HEK293 (cell line): ENCODE data around the gene IGF1R.

ENCODE experiments used
- EGR2 ChIP-seq: fragments of 450-650 bp; formaldehyde crosslinking; IDR thresholded peaks from 2 replicates; pipeline ENCODE4 v1.5.1; 2016; ENCODE audit warnings: low read depth, missing biosample characterization, missing genetic modification characterization
- GFI1B ChIP-seq: fragments of 450-650 bp; formaldehyde crosslinking; IDR thresholded peaks from 2 replicates; pipeline ENCODE4 v1.5.1; 2016; ENCODE audit warnings: missing biosample characterization, missing genetic modification characterization
- GLIS1 ChIP-seq: fragments of 450-650 bp; formaldehyde crosslinking; IDR thresholded peaks from 2 replicates; pipeline ENCODE4 v1.5.1; 2016; ENCODE audit warnings: missing biosample characterization, missing genetic modification characterization
- HOXC10 ChIP-seq: sonication (generic); formaldehyde crosslinking; IDR thresholded peaks from 2 replicates; pipeline ENCODE4 v1.8.1; 2023; ENCODE audit warnings: mild to moderate bottlenecking, missing genetic modification reagents
- KLF1 ChIP-seq: fragments of 450-650 bp; formaldehyde crosslinking; IDR thresholded peaks from 2 replicates; pipeline ENCODE4 v1.5.1; 2016; ENCODE audit warnings: missing biosample characterization, missing genetic modification characterization
- KLF10 ChIP-seq: fragments of 450-650 bp; IDR thresholded peaks from 2 replicates; pipeline ENCODE4 v1.5.1; 2018; ENCODE audit warnings: missing biosample characterization, mild to moderate bottlenecking, missing genetic modification characterization
- KLF8 ChIP-seq: fragments of 450-650 bp; formaldehyde crosslinking; IDR thresholded peaks from 2 replicates; pipeline ENCODE4 v1.5.1; 2016; ENCODE audit warnings: missing biosample characterization, missing genetic modification characterization
- MEIS1 ChIP-seq: sonication (generic); formaldehyde crosslinking; IDR thresholded peaks from 2 replicates; pipeline ENCODE4 v1.8.1; 2022; ENCODE audit warnings: missing genetic modification reagents, mild to moderate bottlenecking, borderline replicate concordance
- OSR2 ChIP-seq: fragments of 450-650 bp; formaldehyde crosslinking; IDR thresholded peaks from 2 replicates; pipeline ENCODE4 v1.5.1; 2016; ENCODE audit warnings: missing biosample characterization, missing genetic modification characterization
- REST ChIP-seq: fragments of 450-650 bp; formaldehyde crosslinking; IDR thresholded peaks from 2 replicates; pipeline ENCODE4 v1.5.1; 2016; ENCODE audit warnings: missing biosample characterization, missing genetic modification characterization
- SCRT1 ChIP-seq: fragments of 450-650 bp; formaldehyde crosslinking; IDR thresholded peaks from 2 replicates; pipeline ENCODE4 v1.5.1; 2016; ENCODE audit warnings: missing biosample characterization, missing genetic modification characterization, borderline replicate concordance
- TRIM28 ChIP-seq: IDR thresholded peaks from 2 replicates; pipeline ENCODE4 v1.6.1; 2011; ENCODE audit warnings: low read length, control low read depth, borderline replicate concordance
- WT1 ChIP-seq: fragments of 450-650 bp; formaldehyde crosslinking; IDR thresholded peaks from 2 replicates; pipeline ENCODE4 v1.5.1; 2016; ENCODE audit warnings: missing biosample characterization, missing genetic modification characterization
- ZBTB17 ChIP-seq: fragments of 450-650 bp; formaldehyde crosslinking; IDR thresholded peaks from 2 replicates; pipeline ENCODE4 v1.5.1; 2016; ENCODE audit warnings: missing biosample characterization, missing genetic modification characterization
- ZBTB20 ChIP-seq: fragments of 450-650 bp; formaldehyde crosslinking; IDR thresholded peaks from 2 replicates; pipeline ENCODE4 v1.5.1; 2016; ENCODE audit warnings: missing biosample characterization, missing genetic modification characterization
- ZBTB7A ChIP-seq: fragments of 450-650 bp; formaldehyde crosslinking; IDR thresholded peaks from 2 replicates; pipeline ENCODE4 v1.5.1; 2016; ENCODE audit warnings: low read depth, missing biosample characterization, missing genetic modification characterization
- ZFHX2 ChIP-seq: fragments of 450-650 bp; formaldehyde crosslinking; conservative IDR thresholded peaks from 2 replicates; pipeline ENCODE4 v1.5.1; 2016; ENCODE audit warnings: missing biosample characterization, missing genetic modification characterization
- ZFP37 ChIP-seq: fragments of 450-650 bp; formaldehyde crosslinking; IDR thresholded peaks from 2 replicates; pipeline ENCODE4 v1.5.1; 2016; ENCODE audit warnings: missing biosample characterization, missing genetic modification characterization
- ZFP69B ChIP-seq: fragments of 450-650 bp; formaldehyde crosslinking; IDR thresholded peaks from 2 replicates; pipeline ENCODE4 v1.5.1; 2016; ENCODE audit warnings: missing biosample characterization, missing genetic modification characterization
- ZIC2 ChIP-seq: fragments of 450-650 bp; formaldehyde crosslinking; IDR thresholded peaks from 2 replicates; pipeline ENCODE4 v1.5.1; 2016; ENCODE audit warnings: missing biosample characterization, missing genetic modification characterization
- ZNF16 ChIP-seq: fragments of 450-650 bp; formaldehyde crosslinking; IDR thresholded peaks from 2 replicates; pipeline ENCODE4 v1.5.1; 2016; ENCODE audit warnings: low read depth, missing biosample characterization, missing genetic modification characterization
- ZNF19 ChIP-seq: fragments of 450-650 bp; formaldehyde crosslinking; IDR thresholded peaks from 2 replicates; pipeline ENCODE4; 2016; ENCODE audit warnings: missing biosample characterization, missing genetic modification characterization, low read depth
- ZNF24 ChIP-seq: fragments of 450-650 bp; formaldehyde crosslinking; IDR thresholded peaks from 2 replicates; pipeline ENCODE4 v1.5.1; 2016; ENCODE audit warnings: missing biosample characterization, missing genetic modification characterization
- ZNF324 ChIP-seq: fragments of 450-650 bp; formaldehyde crosslinking; IDR thresholded peaks from 2 replicates; pipeline ENCODE4 v1.5.1; 2016; ENCODE audit warnings: missing biosample characterization, missing genetic modification characterization
- ZNF37A ChIP-seq: fragments of 450-650 bp; IDR thresholded peaks from 2 replicates; pipeline ENCODE4 v1.5.1; 2018; ENCODE audit warnings: missing biosample characterization, missing genetic modification characterization
- ZNF433 ChIP-seq: fragments of 450-650 bp; formaldehyde crosslinking; IDR thresholded peaks from 2 replicates; pipeline ENCODE4 v1.5.1; 2016; ENCODE audit warnings: missing biosample characterization, missing genetic modification characterization, low read depth
- ZNF521 ChIP-seq: fragments of 450-650 bp; formaldehyde crosslinking; IDR thresholded peaks from 2 replicates; pipeline ENCODE4 v1.5.1; 2017; ENCODE audit warnings: missing biosample characterization, mild to moderate bottlenecking, missing genetic modification characterization
- ZNF580 ChIP-seq: fragments of 450-650 bp; formaldehyde crosslinking; IDR thresholded peaks from 2 replicates; pipeline ENCODE4 v1.5.1; 2016; ENCODE audit warnings: missing biosample characterization, missing genetic modification characterization
- ZNF621 ChIP-seq: fragments of 450-650 bp; formaldehyde crosslinking; IDR thresholded peaks from 2 replicates; pipeline ENCODE4 v1.5.1; 2017; ENCODE audit warnings: missing biosample characterization, missing genetic modification characterization
- ZNF664 ChIP-seq: fragments of 450-650 bp; formaldehyde crosslinking; IDR thresholded peaks from 2 replicates; pipeline ENCODE4 v1.5.1; 2016; ENCODE audit warnings: missing biosample characterization, missing genetic modification characterization
- ZNF670 ChIP-seq: fragments of 450-650 bp; formaldehyde crosslinking; IDR thresholded peaks from 2 replicates; pipeline ENCODE4 v1.5.1; 2016; ENCODE audit warnings: missing biosample characterization, missing genetic modification characterization, low read depth
- ZNF707 ChIP-seq: fragments of 450-650 bp; formaldehyde crosslinking; IDR thresholded peaks from 2 replicates; pipeline ENCODE4 v1.5.1; 2016; ENCODE audit warnings: missing biosample characterization, missing genetic modification characterization
- ZNF837 ChIP-seq: fragments of 450-650 bp; formaldehyde crosslinking; IDR thresholded peaks from 2 replicates; pipeline ENCODE4 v1.5.1; 2016; ENCODE audit warnings: missing biosample characterization, missing genetic modification characterization
- ZSCAN23 ChIP-seq: fragments of 450-650 bp; formaldehyde crosslinking; IDR thresholded peaks from 2 replicates; pipeline ENCODE4 v1.5.1; 2016; ENCODE audit warnings: missing biosample characterization, missing genetic modification characterization
- ZXDB ChIP-seq: fragments of 450-650 bp; formaldehyde crosslinking; IDR thresholded peaks from 2 replicates; pipeline ENCODE4 v1.5.1; 2016; ENCODE audit warnings: missing biosample characterization, missing genetic modification characterization
- TF ChIP-seq, protein P1 (sequence below): fragments of 450-650 bp; formaldehyde crosslinking; IDR thresholded peaks from 2 replicates; pipeline ENCODE4 v1.5.1; 2016; ENCODE audit warnings: missing biosample characterization, missing genetic modification characterization
- TF ChIP-seq, protein P2 (sequence below): fragments of 450-650 bp; IDR thresholded peaks from 2 replicates; pipeline ENCODE4 v1.5.1; 2018; ENCODE audit warnings: missing biosample characterization, missing genetic modification characterization

The IGF1R gene

GRCh38 chr15:98609144-98609852 lies 39.0 kb upstream of the IGF1R start (continued):
- TF ChIP-seq ZNF24 (tag by site-specific recombination): no peak
- peak; percentile 98 for TF ChIP-seq ZFP69B
- TF ChIP-seq, protein P1, sequence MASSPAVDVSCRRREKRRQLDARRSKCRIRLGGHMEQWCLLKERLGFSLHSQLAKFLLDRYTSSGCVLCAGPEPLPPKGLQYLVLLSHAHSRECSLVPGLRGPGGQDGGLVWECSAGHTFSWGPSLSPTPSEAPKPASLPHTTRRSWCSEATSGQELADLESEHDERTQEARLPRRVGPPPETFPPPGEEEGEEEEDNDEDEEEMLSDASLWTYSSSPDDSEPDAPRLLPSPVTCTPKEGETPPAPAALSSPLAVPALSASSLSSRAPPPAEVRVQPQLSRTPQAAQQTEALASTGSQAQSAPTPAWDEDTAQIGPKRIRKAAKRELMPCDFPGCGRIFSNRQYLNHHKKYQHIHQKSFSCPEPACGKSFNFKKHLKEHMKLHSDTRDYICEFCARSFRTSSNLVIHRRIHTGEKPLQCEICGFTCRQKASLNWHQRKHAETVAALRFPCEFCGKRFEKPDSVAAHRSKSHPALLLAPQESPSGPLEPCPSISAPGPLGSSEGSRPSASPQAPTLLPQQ (tag by site-specific recombination): peak; percentile 99
- TF ChIP-seq WT1 (tag by site-specific recombination): peak; percentile 90
- TF ChIP-seq ZNF837 (tag by site-specific recombination): no peak
- TF ChIP-seq ZNF19 (tag by site-specific recombination): no peak
- peak; percentile 91 for TF ChIP-seq OSR2 (tag by site-specific recombination)
- TF ChIP-seq, protein P2, sequence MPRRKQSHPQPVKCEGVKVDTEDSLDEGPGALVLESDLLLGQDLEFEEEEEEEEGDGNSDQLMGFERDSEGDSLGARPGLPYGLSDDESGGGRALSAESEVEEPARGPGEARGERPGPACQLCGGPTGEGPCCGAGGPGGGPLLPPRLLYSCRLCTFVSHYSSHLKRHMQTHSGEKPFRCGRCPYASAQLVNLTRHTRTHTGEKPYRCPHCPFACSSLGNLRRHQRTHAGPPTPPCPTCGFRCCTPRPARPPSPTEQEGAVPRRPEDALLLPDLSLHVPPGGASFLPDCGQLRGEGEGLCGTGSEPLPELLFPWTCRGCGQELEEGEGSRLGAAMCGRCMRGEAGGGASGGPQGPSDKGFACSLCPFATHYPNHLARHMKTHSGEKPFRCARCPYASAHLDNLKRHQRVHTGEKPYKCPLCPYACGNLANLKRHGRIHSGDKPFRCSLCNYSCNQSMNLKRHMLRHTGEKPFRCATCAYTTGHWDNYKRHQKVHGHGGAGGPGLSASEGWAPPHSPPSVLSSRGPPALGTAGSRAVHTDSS (tag by site-specific recombination): no peak
- no peak for TF ChIP-seq ZBTB20 (tag by site-specific recombination)
- no peak for TF ChIP-seq ZNF16
- no peak for TF ChIP-seq TRIM28
- no peak for TF ChIP-seq ZBTB7A (tag by site-specific recombination)
- peak; percentile 51; the same call in 1 of the 2 replicates for TF ChIP-seq ZBTB17 (tag by site-specific recombination)
- no peak for TF ChIP-seq REST (tag by site-specific recombination)
- TF ChIP-seq ZNF670 (tag by site-specific recombination): no peak
- TF ChIP-seq SCRT1 (tag by site-specific recombination): no peak
- TF ChIP-seq ZSCAN23 (tag by site-specific recombination): no peak
- TF ChIP-seq GFI1B (tag by site-specific recombination): peak; percentile 97
- TF ChIP-seq ZNF324 (tag by site-specific recombination): no peak
- no peak for TF ChIP-seq ZNF580
- TF ChIP-seq KLF8 (tag by site-specific recombination): peak; percentile 61; the same call in 1 of the 2 replicates
- no peak for TF ChIP-seq ZNF707 (tag by site-specific recombination)
- no peak for TF ChIP-seq ZNF37A (tag by site-specific recombination)
- TF ChIP-seq HOXC10 (CRISPR knock-in tag): no peak
- TF ChIP-seq ZNF621: no peak
- TF ChIP-seq KLF10 (tag by site-specific recombination): peak; percentile 89
- no peak for TF ChIP-seq MEIS1 (CRISPR knock-in tag)
- peak; percentile 46; the same call in 1 of the 2 replicates for TF ChIP-seq ZFHX2 (tag by site-specific recombination)
- TF ChIP-seq ZNF664 (tag by site-specific recombination): no peak
- no peak for TF ChIP-seq ZFP37 (tag by site-specific recombination)
- 0 out of 2 replicates have a peak, but pooled peaks have one; percentile 31 for TF ChIP-seq EGR2 (tag by site-specific recombination)
- peak; percentile 61 for TF ChIP-seq ZXDB (tag by site-specific recombination)
- TF ChIP-seq ZIC2: peak; percentile 42
- TF ChIP-seq ZNF433: no peak
- no peak for TF ChIP-seq ZNF521 (tag by site-specific recombination)
- TF ChIP-seq GLIS1 (tag by site-specific recombination): peak; percentile 92
- no peak for TF ChIP-seq KLF1 (tag by site-specific recombination)
